K562 (cell line): Measurements from ENCODE around the gene ECM1. TPM values are rescaled to one million over a fixed set of nuclear protein-coding genes. Genes with fewer than 3 reads are reported as not detected.

Source experiments
- ATAC-seq: fragments of 200-7000 bp; cut with Tn5 transposase; 3 replicates; pipeline ENCODE4 v1.9.1; 2020; ENCODE audit warnings: moderate library complexity
- BruUV-seq: library from RNA; stranded (reverse); fragments of 400-500 nt; replicated peaks from 2 replicates; lab custom pipeline; 2021; lab: Mats Ljungman, UMichigan
- CTCF ChIA-PET: fragments of 300-600 bp; formaldehyde crosslinking; extraction: SDS; loops from one replicate; lab custom pipeline; 2021; ENCODE audit warnings: low intra/inter-chr PET ratio; lab: Yijun Ruan, JAX
- POLR2A ChIA-PET: fragments of 300-600, 350-650 bp; sonication (Branson Sonifier 250); formaldehyde crosslinking; extraction: SDS; loops from one replicate; lab custom pipeline; 2021; ENCODE audit warnings: antibody characterized with exemption, inconsistent platforms; lab: Yijun Ruan, JAX
- DNase-seq, 4 experiments: peaks; one replicate each; pipeline versions ENCODE4 v3.0.0 to v3.0.0-alpha.2; 2011 to 2018; ENCODE audit warnings: low spot score in 3 of 4, mixed read lengths in 3 of 4; ENCODE audit errors: extremely low read depth in 1 of 4
- FAIRE-seq: peaks from 2 replicates; lab custom pipeline; 2011; peaks lifted over from hg19 to GRCh38; lab: Jason Lieb, UNC
- H2AFZ ChIP-seq: 2 replicates; pipeline ENCODE4 v1.6.0; 2011; ENCODE audit warnings: low read depth, low read length, control low read depth, inconsistent platforms
- H3K27ac ChIP-seq: fragments of 200-600 bp; 3 replicates; pipeline ENCODE4 v1.8.0; 2011; ENCODE audit warnings: low read depth, mild to moderate bottlenecking, control low read depth, inconsistent platforms, low read length, moderate library complexity, mixed read lengths; ENCODE audit errors: extremely low read depth
- H3K27me3 ChIP-seq, 2 experiments: fragments of 300-600 bp in 1 of 2; 2 replicates in 1 of 2; 3 replicates in 1 of 2; pipeline versions ENCODE4 v1.6.0 to v1.8.0; 2011; ENCODE audit warnings: inconsistent platforms in 2 of 2, low read length in 2 of 2, mild to moderate bottlenecking in 1 of 2, mixed read lengths in 1 of 2, moderate library complexity in 1 of 2; ENCODE audit not compliant: control insufficient read depth in 2 of 2, insufficient read depth in 2 of 2
- H3K36me3 ChIP-seq: fragments of 300-600 bp; 3 replicates; pipeline ENCODE4 v1.8.0; 2011; ENCODE audit warnings: mild to moderate bottlenecking, low read length, inconsistent platforms; ENCODE audit not compliant: control insufficient read depth, insufficient read depth
- H3K4me1 ChIP-seq, 2 experiments: fragments of 200-600 bp in 1 of 2; replicated peaks in 1 of 2; 2 replicates in 1 of 2; 3 replicates in 1 of 2; pipeline versions ENCODE4 v1.5.1 to v1.8.0; 2011; ENCODE audit warnings: inconsistent platforms in 2 of 2, low read length in 2 of 2, mild to moderate bottlenecking in 1 of 2, mixed read lengths in 1 of 2, moderate library complexity in 1 of 2; ENCODE audit not compliant: control insufficient read depth in 2 of 2, insufficient read depth in 2 of 2
- H3K4me2 ChIP-seq: 2 replicates; pipeline ENCODE4 v1.6.1; 2011; ENCODE audit warnings: low read length, control low read depth, inconsistent platforms, mixed read lengths; ENCODE audit not compliant: insufficient read depth
- H3K4me3 ChIP-seq: fragments of 200-600 bp; sonication (generic), shearing (Covaris generic); 2 replicates; pipeline ENCODE4 v1.5.1; 2016; ENCODE audit warnings: control low read depth, inconsistent platforms
- H3K79me2 ChIP-seq: fragments of 200-600 bp; 3 replicates; pipeline ENCODE4 v1.8.0; 2011; ENCODE audit warnings: low read length, inconsistent platforms; ENCODE audit not compliant: control insufficient read depth, insufficient read depth
- H3K9ac ChIP-seq, 2 experiments: 2 replicates each; pipeline versions ENCODE4 v1.6.0 to v1.6.1; 2011; ENCODE audit warnings: low read depth in 2 of 2, low read length in 2 of 2, control low read depth in 1 of 2, inconsistent platforms in 1 of 2, mild to moderate bottlenecking in 1 of 2, mixed read lengths in 1 of 2; ENCODE audit not compliant: insufficient read depth in 1 of 2
- H3K9me1 ChIP-seq: one replicate; pipeline ENCODE4 v1.6.0; 2011; ENCODE audit warnings: inconsistent platforms, mild to moderate bottlenecking, low read length, moderate library complexity; ENCODE audit not compliant: control insufficient read depth, insufficient read depth
- H3K9me3 ChIP-seq: replicated peaks from 2 replicates; pipeline ENCODE4 v1.5.1; 2011; ENCODE audit warnings: low read depth, low read length, inconsistent platforms; ENCODE audit not compliant: control insufficient read depth, insufficient read depth
- H4K20me1 ChIP-seq: replicated peaks from 2 replicates; pipeline ENCODE4 v1.6.1; 2011; ENCODE audit warnings: low read length, inconsistent platforms, mixed read lengths; ENCODE audit not compliant: control insufficient read depth, insufficient read depth
- BCLAF1 ChIP-seq, 2 experiments: fragments of 450-650 bp in 1 of 2; IDR thresholded peaks; 2 replicates each; pipeline ENCODE4 v1.6.1; 2011 to 2017; ENCODE audit warnings: low read depth in 2 of 2, antibody characterized with exemption in 1 of 2, borderline replicate concordance in 1 of 2, low read length in 1 of 2, mild to moderate bottlenecking in 1 of 2, mixed read lengths in 1 of 2; ENCODE audit not compliant: control insufficient read depth in 1 of 2
- CBX3 ChIP-seq, 2 experiments: IDR thresholded peaks; 1 replicate in 1 of 2; 2 replicates in 1 of 2; pipeline ENCODE4 v1.6.1; 2012; ENCODE audit warnings: inconsistent platforms in 2 of 2, low read length in 2 of 2, borderline replicate concordance in 1 of 2, control low read depth in 1 of 2
- DMBX1 ChIP-seq: fragments of 250-450 bp; sonication (Bioruptor Pico); IDR thresholded peaks from 2 replicates; pipeline ENCODE4 v1.8.0; 2022; ENCODE audit warnings: inconsistent platforms, mild to moderate bottlenecking, moderate library complexity, borderline replicate concordance
- ETV1 ChIP-seq: fragments of 450-650 bp; conservative IDR thresholded peaks from 2 replicates; pipeline ENCODE4 v1.6.1; 2016; ENCODE audit warnings: missing genetic modification characterization, control low read depth, low read depth, missing compliant biosample characterization
- FOXA3 ChIP-seq, 2 experiments: fragments of 450-650 bp in 1 of 2; sonication (generic) in 1 of 2; formaldehyde crosslinking; IDR thresholded peaks in 1 of 2; conservative IDR thresholded peaks in 1 of 2; 2 replicates each; pipeline versions ENCODE4 v1.4.0 to v1.8.0; 2020 to 2022; ENCODE audit warnings: mild to moderate bottlenecking in 2 of 2, missing genetic modification reagents in 1 of 2
- FOXP1 ChIP-seq: sonication (generic); formaldehyde crosslinking; IDR thresholded peaks from 2 replicates; pipeline ENCODE4 v1.8.0; 2022; ENCODE audit warnings: mild to moderate bottlenecking, missing genetic modification reagents
- POLR2A ChIP-seq: fragments of 450-650 bp; conservative IDR thresholded peaks from 2 replicates; pipeline ENCODE4 v1.6.1; 2016
- POLR2AphosphoS2 ChIP-seq: IDR thresholded peaks from 2 replicates; pipeline ENCODE4 v1.6.1; 2012; ENCODE audit warnings: low read length, improper control_type of control experiment
- POLR2B ChIP-seq: fragments of 450-650 bp; IDR thresholded peaks from 2 replicates; pipeline ENCODE4 v1.6.1; 2018; ENCODE audit warnings: low read depth; ENCODE audit not compliant: partially characterized antibody
- POLR2G ChIP-seq: fragments of 200-400 bp; formaldehyde crosslinking; IDR thresholded peaks from 2 replicates; pipeline ENCODE4 v1.6.1; 2017; ENCODE audit warnings: low read depth, mild to moderate bottlenecking, antibody characterized with exemption, low read length, moderate library complexity
- SUPT5H ChIP-seq: fragments of 450-650 bp; IDR thresholded peaks from 2 replicates; pipeline ENCODE4 v1.6.1; 2016
- WGBS: fragments of 100-300 bp; shearing (Covaris generic); methylation state at CpG from one replicate; pipeline ENCODE4 v1.1.6; 2016; ENCODE audit warnings: low coverage, mixed read lengths; ENCODE audit not compliant: insufficient coverage; ENCODE audit errors: missing lambda C conversion rate; 5-methylcytosine and 5-hydroxymethylcytosine counted together
- in situ Hi-C: fragments of 300-500 bp; cut with MboI; formaldehyde crosslinking; loops from 4 replicates; pipeline ENCODE4 v1.15.0; 2018; ENCODE audit warnings: inconsistent platforms, mixed read lengths
- intact Hi-C: fragments of 100-400 bp; cut with micrococcal nuclease; formaldehyde crosslinking; loops from 2 replicates; pipeline ENCODE4 v1.14.2; 2022
- polyA plus RNA-seq, 8 experiments: library from polyadenylated mRNA; depleted of rRNA in 4 of 8; stranded (reverse) in 5 of 8; unstranded in 3 of 8; fragments of >200 nt; fragmentation: Nextera tagmentation in 2 of 8; fragmentation: Illumina TruSeq in 1 of 8; extraction: Ambion mirVana in 2 of 8; extraction: Trizol in 1 of 8; gene quantifications; 2 replicates each; pipeline versions ENCODE4 v1.2.1 to v1.2.3, GENCODE V29; 2011 to 2014; ENCODE audit warnings: inconsistent platforms in 1 of 8, missing spikeins in 1 of 8
- total RNA-seq, 7 experiments: library from RNA; depleted of rRNA in 6 of 7; stranded (reverse); fragments of >200 nt in 6 of 7; fragmentation: Illumina TruSeq in 2 of 7; extraction: Trizol in 2 of 7; gene quantifications; 2 replicates each; pipeline versions ENCODE4 v1.2.1 to v1.2.3, GENCODE V29; 2011 to 2021; ENCODE audit warnings: low replicate concordance in 1 of 7

ECM1 gene
- total and polyA plus RNA-seq, 9 of the 15 experiments (the other 6 are each of a cell fraction or from before 2014, with no cell fraction given): 6.6 to 52.2 (median 12.8) TPM

- intact Hi-C loops (loop anchor here (2.0 kb wide), 1 partner anchor 20 kb away; no protein-coding TSS in a partner anchor), in situ Hi-C loops (no loop called here)
- H3K9me3 ChIP-seq: no peaks in the 10 kb centered on the region
- no TSS peak for BruUV-seq
- no peaks in the 10 kb centered on the region for H3K27me3 ChIP-seq
- FAIRE-seq (no peak), DNase-seq (no peak), ATAC-seq (no peak)
- peaks cover 28 to 81% of the 10 kb centered on the region in 2 experiments for H3K4me1 ChIP-seq
- no peak overlapping the region for H2AFZ ChIP-seq
- CTCF ChIA-PET: no interaction called here
- H3K36me3 ChIP-seq: peaks cover 60% of the 10 kb centered on the region
- peak overlapping the region in 1 of 2 experiments; percentile 84 for H3K9ac ChIP-seq
- POLR2A ChIA-PET: interaction anchor here (1.0 to 2.7 kb wide), 5 partner anchors 7 to 221 kb away, joined by 3 to 21 read pairs (median 10); no protein-coding TSS in a partner anchor
- TF ChIP-seq FOXA3 (CRISPR knock-in tag; conservative IDR thresholded peaks at IDR 0.05 in 1 of 2, IDR thresholded peaks at IDR 0.05 in 1 of 2): peak in 1 of 2 experiments; percentile 45; a peak in 1 of 4 replicates
- no peak for TF ChIP-seq DMBX1
- no peak overlapping the region for H3K4me3 ChIP-seq
- H3K79me2 ChIP-seq: peaks cover 81% of the 10 kb centered on the region
- H3K27ac ChIP-seq: peak overlapping the region; percentile 77
- peak overlapping the region; percentile 95 for H3K4me2 ChIP-seq
- peaks cover 9% of the 10 kb centered on the region for H4K20me1 ChIP-seq
- no peaks in the 10 kb centered on the region for H3K9me1 ChIP-seq
- WGBS: 70% methylated on average over 9 of the region's 12 CpGs
Measured at GRCh38 chr1:150552911-150553289, 45.0 kb downstream of the ECM1 start.

GRCh38 chr1:150553392-150554085 is 45.6 kb downstream of the ECM1 start:
- ChIA-PET POLR2A (interaction anchor here (0.5 to 2.7 kb wide), 6 partner anchors 9 to 296 kb away, joined by 3 to 10 read pairs (median 3); partner anchors contain the start of gene CA14), CTCF (no interaction called here)
- H3K4me3 ChIP-seq: no peak overlapping the region
- no peak for FAIRE-seq
- no peaks in the 10 kb centered on the region for H3K9me3 ChIP-seq
- no peak overlapping the region for H3K4me2 ChIP-seq
- H3K27ac ChIP-seq: peak overlapping the region; percentile 77; the same call in 2 of the 3 replicates
- peaks cover 28 to 83% of the 10 kb centered on the region in 2 experiments for H3K4me1 ChIP-seq
- no peaks in the 10 kb centered on the region for H3K9me1 ChIP-seq
- H3K79me2 ChIP-seq: peaks cover 77% of the 10 kb centered on the region
- no TSS peak for BruUV-seq
- H3K36me3 ChIP-seq: peaks cover 67% of the 10 kb centered on the region
- H2AFZ ChIP-seq: no peak overlapping the region
- no peak for DNase-seq
- 95% methylated on average over 21 of the region's 23 CpGs for WGBS
- H3K9ac ChIP-seq: peak overlapping the region in 1 of 2 experiments; percentile 84; a peak in 3 of 4 replicates
- intact Hi-C loops: loop anchor here (2.0 kb wide), 1 partner anchor 21 kb away; no protein-coding TSS in a partner anchor
- in situ Hi-C loops: no loop called here
- peaks cover 9% of the 10 kb centered on the region for H4K20me1 ChIP-seq
- no peaks in the 10 kb centered on the region for H3K27me3 ChIP-seq
- no peak for ATAC-seq
- TF ChIP-seq SUPT5H (peak; percentile 54; the same call in 1 of the 2 replicates), POLR2B (peak; percentile 32), FOXP1 (no peak), POLR2G (peak; percentile 71), POLR2A (0 out of 2 replicates have a peak, but pooled peaks have one; percentile 41), BCLAF1 (IDR thresholded peaks at IDR 0.05; ENCODE audit: borderline replicate concordance in 1 of 2, control insufficient read depth in 1 of 2, low read depth in 2 of 2, low read length in 1 of 2) (no peak), CBX3 (IDR thresholded peaks at IDR 0.05; ENCODE audit: borderline replicate concordance in 1 of 2, low read length in 2 of 2) (no peak), ETV1 (tag) (no peak), POLR2AphosphoS2 (peak; percentile 13; the same call in 1 of the 2 replicates)
